HCT116 (cell line): ENCODE results near the gene ZNF416. TPM values are rescaled to one million over a fixed set of nuclear protein-coding genes. Genes with fewer than 3 reads are reported as not detected.

ENCODE experiments used
- ATAC-seq: fragments of 200-7000 bp; cut with Tn5 transposase; 2 replicates; pipeline ENCODE4 v1.9.1; 2020; ENCODE audit warnings: mild to moderate bottlenecking, moderate library complexity
- BruUV-seq: library from RNA; stranded (reverse); fragments of 400-500 nt; replicated peaks from 2 replicates; lab custom pipeline; 2021; lab: Mats Ljungman, UMichigan
- CTCF ChIA-PET: fragments of 300-600 bp; sonication (Branson Sonifier 250); formaldehyde crosslinking; loops from one replicate; lab custom pipeline; 2021; ENCODE audit warnings: antibody characterized with exemption; lab: Charles Lee
- POLR2A ChIA-PET: fragments of 300-600, 350-600 bp; sonication (Branson Sonifier 250); formaldehyde crosslinking; loops from one replicate; lab custom pipeline; 2021; ENCODE audit warnings: antibody characterized with exemption; lab: Charles Lee
- RAD21 ChIA-PET, 2 experiments: fragments of 300-600 bp; sonication (Branson Sonifier 250); formaldehyde crosslinking; loops; one replicate each; lab custom pipeline; 2023; ENCODE audit warnings: low total read pairs in 2 of 2; ENCODE audit not compliant: uncharacterized antibody in 2 of 2, unreplicated experiment in 2 of 2, low non-redundant PET in 1 of 2; lab: Charles Lee
- DNase-seq: peaks from one replicate; pipeline ENCODE4 v3.0.0-alpha.2; 2010; ENCODE audit warnings: low read depth, low spot score
- H2AFZ ChIP-seq: fragments of 200-600 bp; shearing (Covaris generic), sonication (generic); 2 replicates; pipeline ENCODE4 v1.6.1; 2017; ENCODE audit warnings: low read depth, mixed run types, mixed read lengths, antibody characterized with exemption, low read length; ENCODE audit not compliant: poor library complexity, severe bottlenecking
- H3K27ac ChIP-seq: 2 replicates; pipeline ENCODE4 v1.5.1; 2012; ENCODE audit warnings: low read depth, low read length
- H3K27me3 ChIP-seq: fragments of 200-600 bp; sonication (generic); 2 replicates; pipeline ENCODE4 v1.6.1; 2016; ENCODE audit warnings: mixed run types, low read length, mixed read lengths; ENCODE audit not compliant: insufficient read depth
- H3K36me3 ChIP-seq, 2 experiments: fragments of 200-500 bp in 1 of 2; fragments of 200-600 bp in 1 of 2; sonication (Bioruptor generic) in 1 of 2; sonication (generic) in 1 of 2; 2 replicates each; pipeline versions ENCODE4 v1.5.1 to v1.6.1; 2014 to 2016; ENCODE audit warnings: low read length in 2 of 2, inconsistent platforms in 1 of 2, mixed read lengths in 1 of 2, mixed run types in 1 of 2; ENCODE audit not compliant: insufficient read depth in 2 of 2, control insufficient read depth in 1 of 2
- H3K4me1 ChIP-seq, 2 experiments: fragments of 200-600 bp in 1 of 2; sonication (generic) in 1 of 2; 2 replicates each; pipeline versions ENCODE4 v1.5.1 to v1.6.1; 2012 to 2017; ENCODE audit warnings: low read length in 2 of 2, inconsistent platforms in 1 of 2, mild to moderate bottlenecking in 1 of 2, mixed read lengths in 1 of 2, mixed run types in 1 of 2, moderate library complexity in 1 of 2; ENCODE audit not compliant: insufficient read depth in 2 of 2, control insufficient read depth in 1 of 2
- H3K4me2 ChIP-seq: fragments of 200-600 bp; sonication (generic); 2 replicates; pipeline ENCODE4 v1.6.1; 2017; ENCODE audit warnings: mixed run types, low read length, mixed read lengths
- H3K4me3 ChIP-seq, 2 experiments: fragments of 200-600 bp in 1 of 2; sonication (generic) in 1 of 2; replicated peaks in 1 of 2; 2 replicates each; pipeline ENCODE4 v1.5.1; 2011 to 2016; ENCODE audit warnings: low read length in 2 of 2, control low read depth in 1 of 2, low read depth in 1 of 2, mild to moderate bottlenecking in 1 of 2, mixed read lengths in 1 of 2, mixed run types in 1 of 2
- H3K79me2 ChIP-seq: fragments of 200-600 bp; sonication (generic); 2 replicates; pipeline ENCODE4 v1.6.1; 2017; ENCODE audit warnings: mild to moderate bottlenecking, mixed run types, low read length, moderate library complexity, mixed read lengths; ENCODE audit not compliant: insufficient read depth
- H3K9ac ChIP-seq: fragments of 200-600 bp; sonication (generic); 2 replicates; pipeline ENCODE4 v1.6.1; 2016; ENCODE audit warnings: low read length, mixed read lengths
- H3K9me2 ChIP-seq: fragments of 200-600 bp; sonication (generic), shearing (Covaris generic); 2 replicates; pipeline ENCODE4 v1.6.1; 2017; ENCODE audit warnings: mixed run types, mild to moderate bottlenecking, moderate library complexity; ENCODE audit not compliant: insufficient read depth
- H3K9me3 ChIP-seq, 2 experiments: fragments of 200-500 bp in 1 of 2; fragments of 200-600 bp in 1 of 2; sonication (Bioruptor generic) in 1 of 2; sonication (generic) in 1 of 2; 2 replicates each; pipeline ENCODE4 v1.6.1; 2014 to 2017; ENCODE audit warnings: low read length in 2 of 2, mixed read lengths in 2 of 2, inconsistent platforms in 1 of 2, low read depth in 1 of 2, mild to moderate bottlenecking in 1 of 2, mixed run types in 1 of 2, moderate library complexity in 1 of 2; ENCODE audit not compliant: control insufficient read depth in 1 of 2, insufficient read depth in 1 of 2
- H4K20me1 ChIP-seq: fragments of 200-600 bp; sonication (generic), shearing (Covaris generic); 2 replicates; pipeline ENCODE4 v1.6.1; 2017; ENCODE audit warnings: mixed run types, mild to moderate bottlenecking, moderate library complexity; ENCODE audit not compliant: insufficient read depth
- CEBPB ChIP-seq: IDR thresholded peaks from 2 replicates; pipeline ENCODE4 v1.6.1; 2012; ENCODE audit warnings: low read depth
- EGR1 ChIP-seq: IDR thresholded peaks from 2 replicates; pipeline ENCODE4 v1.6.1; 2012; ENCODE audit warnings: low read depth
- ELF1 ChIP-seq: IDR thresholded peaks from 2 replicates; pipeline ENCODE4 v1.6.1; 2012; ENCODE audit warnings: low read depth, borderline replicate concordance
- EZH2 ChIP-seq: fragments of 200-600 bp; sonication (generic); IDR thresholded peaks from 2 replicates; pipeline ENCODE4 v1.6.1; 2017; ENCODE audit warnings: antibody characterized with exemption, mixed run types
- FOSL1 ChIP-seq: IDR thresholded peaks from 2 replicates; pipeline ENCODE4 v1.6.1; 2012; ENCODE audit warnings: low read depth
- POLR2AphosphoS5 ChIP-seq: IDR thresholded peaks from 2 replicates; pipeline ENCODE4 v1.6.1; 2011; ENCODE audit warnings: mild to moderate bottlenecking, low read depth, low read length, moderate library complexity
- RAD21 ChIP-seq: IDR thresholded peaks from 2 replicates; pipeline ENCODE4 v1.6.1; 2012; ENCODE audit warnings: low read depth, mild to moderate bottlenecking
- SP1 ChIP-seq: IDR thresholded peaks from 2 replicates; pipeline ENCODE4 v1.6.1; 2012; ENCODE audit warnings: low read depth
- TCF7L2 ChIP-seq: IDR thresholded peaks from 2 replicates; pipeline ENCODE4 v1.7.0; 2011; ENCODE audit warnings: borderline replicate concordance, inconsistent platforms; ENCODE audit not compliant: insufficient read depth, insufficient read length; ENCODE audit errors: extremely low read depth
- YY1 ChIP-seq: IDR thresholded peaks from 2 replicates; pipeline ENCODE4 v1.6.1; 2011; ENCODE audit warnings: low read length, low read depth, moderate library complexity, mild to moderate bottlenecking; ENCODE audit not compliant: insufficient replicate concordance; ENCODE audit errors: extremely low read depth
- intact Hi-C: fragments of 100-400 bp; cut with micrococcal nuclease; formaldehyde crosslinking; loops from 2 replicates; pipeline ENCODE4 v1.10.0; 2022
- total RNA-seq: library from RNA; stranded (reverse); gene quantifications from one replicate; pipeline ENCODE4 v1.2.1, GENCODE V29; 2021; ENCODE audit not compliant: unreplicated experiment
- TF ChIP-seq, protein P1 (sequence below): IDR thresholded peaks from 2 replicates; pipeline ENCODE4 v1.6.1; 2012
- TF ChIP-seq, protein P2 (sequence below): IDR thresholded peaks from 2 replicates; pipeline ENCODE4 v1.6.1; 2011; ENCODE audit warnings: mild to moderate bottlenecking, low read length, moderate library complexity; ENCODE audit not compliant: insufficient replicate concordance; ENCODE audit errors: extremely low read depth
- TF ChIP-seq, protein P3 (sequence below), 3 experiments: fragments of 200-600 bp in 1 of 3; sonication (generic) in 1 of 3; IDR thresholded peaks in 2 of 3; conservative IDR thresholded peaks in 1 of 3; 2 replicates each; pipeline ENCODE4 v1.5.1; 2012 to 2017; ENCODE audit warnings: low read depth in 2 of 3, low read length in 2 of 3, antibody characterized with exemption in 1 of 3, borderline replicate concordance in 1 of 3, control low read depth in 1 of 3, mild to moderate bottlenecking in 1 of 3, mixed read lengths in 1 of 3, mixed run types in 1 of 3, moderate library complexity in 1 of 3; ENCODE audit not compliant: insufficient read depth in 1 of 3

ZNF416 gene
- total RNA-seq, 1 experiment from 2014 or later, result 4.0 TPM

DNA sequence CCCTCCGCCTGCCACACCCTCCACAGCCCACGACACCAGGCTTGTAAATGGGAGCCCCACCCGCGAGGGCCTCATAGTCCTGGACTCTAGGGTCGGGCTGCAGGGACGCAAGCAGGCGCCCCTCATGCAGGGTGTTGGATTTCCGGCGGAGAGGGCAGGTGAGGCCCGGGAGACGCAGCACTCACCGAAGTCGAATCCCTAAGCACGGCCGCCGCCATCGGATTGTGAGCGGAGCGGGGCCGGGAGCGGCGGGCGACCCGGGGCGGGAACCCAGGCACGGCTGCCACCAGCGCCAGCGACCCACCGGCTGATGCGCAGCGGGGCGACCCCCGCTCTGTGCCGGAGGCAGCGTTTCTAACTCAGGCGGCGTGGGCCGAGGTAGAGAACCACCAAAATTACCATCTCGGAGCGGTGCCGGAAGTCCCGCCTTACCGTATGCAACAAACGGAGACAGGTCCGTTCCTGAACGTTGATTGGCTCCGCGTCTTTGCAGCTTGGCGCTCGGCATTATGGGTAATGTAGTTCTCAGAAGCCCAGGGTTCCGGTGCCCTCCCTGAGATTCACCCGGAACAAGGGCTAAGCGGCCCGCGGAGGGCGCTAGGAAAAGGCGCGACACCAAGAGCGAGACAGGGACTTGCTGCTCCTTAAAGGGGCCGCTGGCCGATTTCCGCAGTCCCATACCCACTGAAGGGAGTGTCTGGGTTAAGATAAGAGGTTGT is at the start of gene ZNF416 (continued):
- TF ChIP-seq EZH2 (no peak), POLR2AphosphoS5 (no peak; the same call in 1 of the 2 replicates), ELF1 (peak; percentile 87), YY1 (no peak), FOSL1 (no peak), EGR1 (no peak)
- TF ChIP-seq, protein P1, sequence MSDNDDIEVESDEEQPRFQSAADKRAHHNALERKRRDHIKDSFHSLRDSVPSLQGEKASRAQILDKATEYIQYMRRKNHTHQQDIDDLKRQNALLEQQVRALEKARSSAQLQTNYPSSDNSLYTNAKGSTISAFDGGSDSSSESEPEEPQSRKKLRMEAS, result peak; percentile 79

DNA sequence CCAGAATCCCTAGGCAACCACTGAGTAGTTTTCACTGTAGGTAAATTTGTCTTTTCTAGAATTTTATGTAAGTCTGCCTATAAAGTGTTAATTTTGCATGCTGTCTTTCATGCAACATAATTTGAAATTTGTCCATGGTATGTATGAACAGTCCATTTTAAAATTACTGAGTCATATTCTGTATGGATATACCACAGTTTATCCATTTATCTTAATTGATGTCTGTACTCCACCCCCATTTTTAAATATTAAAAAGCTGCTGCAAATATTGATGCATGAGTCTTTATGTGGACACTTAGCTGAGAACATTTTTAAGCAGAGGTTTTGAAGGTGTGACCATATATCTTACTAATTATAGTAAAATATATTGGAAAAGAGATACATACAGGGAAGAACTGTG is 44.4 kb upstream of the ZNF416 start:
- intact Hi-C loops, result no loop called here
- Histone ChIP-seq H3K4me1 (no peaks in the 10 kb centered on the region), H4K20me1 (no peaks in the 10 kb centered on the region), H3K4me3 (no peak overlapping the region), H3K27ac (no peak overlapping the region), H2AFZ (no peak overlapping the region), H3K36me3 (peaks cover 14 to 38% of the 10 kb centered on the region in 2 experiments), H3K9me2 (no peaks in the 10 kb centered on the region), H3K9me3 (peaks cover 44 to 55% of the 10 kb centered on the region in 2 experiments; a peak in 3 of 4 replicates), H3K4me2 (no peak overlapping the region), H3K27me3 (no peaks in the 10 kb centered on the region), H3K9ac (no peak overlapping the region), H3K79me2 (no peaks in the 10 kb centered on the region; the same call in 1 of the 2 replicates)
- ChIA-PET POLR2A (no interaction called here), CTCF (no interaction called here), RAD21 (no interaction called here)
- no peak for DNase-seq
- no TSS peak for BruUV-seq
- no peak for ATAC-seq
- TF ChIP-seq RAD21, result no peak
- no peak for TF ChIP-seq TCF7L2
- no peak for TF ChIP-seq FOSL1
- TF ChIP-seq, protein P2, sequence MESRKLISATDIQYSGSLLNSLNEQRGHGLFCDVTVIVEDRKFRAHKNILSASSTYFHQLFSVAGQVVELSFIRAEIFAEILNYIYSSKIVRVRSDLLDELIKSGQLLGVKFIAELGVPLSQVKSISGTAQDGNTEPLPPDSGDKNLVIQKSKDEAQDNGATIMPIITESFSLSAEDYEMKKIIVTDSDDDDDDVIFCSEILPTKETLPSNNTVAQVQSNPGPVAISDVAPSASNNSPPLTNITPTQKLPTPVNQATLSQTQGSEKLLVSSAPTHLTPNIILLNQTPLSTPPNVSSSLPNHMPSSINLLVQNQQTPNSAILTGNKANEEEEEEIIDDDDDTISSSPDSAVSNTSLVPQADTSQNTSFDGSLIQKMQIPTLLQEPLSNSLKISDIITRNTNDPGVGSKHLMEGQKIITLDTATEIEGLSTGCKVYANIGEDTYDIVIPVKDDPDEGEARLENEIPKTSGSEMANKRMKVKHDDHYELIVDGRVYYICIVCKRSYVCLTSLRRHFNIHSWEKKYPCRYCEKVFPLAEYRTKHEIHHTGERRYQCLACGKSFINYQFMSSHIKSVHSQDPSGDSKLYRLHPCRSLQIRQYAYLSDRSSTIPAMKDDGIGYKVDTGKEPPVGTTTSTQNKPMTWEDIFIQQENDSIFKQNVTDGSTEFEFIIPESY, result no peak
- no peak for TF ChIP-seq CEBPB
- TF ChIP-seq SP1, result no peak
- TF ChIP-seq, protein P3, sequence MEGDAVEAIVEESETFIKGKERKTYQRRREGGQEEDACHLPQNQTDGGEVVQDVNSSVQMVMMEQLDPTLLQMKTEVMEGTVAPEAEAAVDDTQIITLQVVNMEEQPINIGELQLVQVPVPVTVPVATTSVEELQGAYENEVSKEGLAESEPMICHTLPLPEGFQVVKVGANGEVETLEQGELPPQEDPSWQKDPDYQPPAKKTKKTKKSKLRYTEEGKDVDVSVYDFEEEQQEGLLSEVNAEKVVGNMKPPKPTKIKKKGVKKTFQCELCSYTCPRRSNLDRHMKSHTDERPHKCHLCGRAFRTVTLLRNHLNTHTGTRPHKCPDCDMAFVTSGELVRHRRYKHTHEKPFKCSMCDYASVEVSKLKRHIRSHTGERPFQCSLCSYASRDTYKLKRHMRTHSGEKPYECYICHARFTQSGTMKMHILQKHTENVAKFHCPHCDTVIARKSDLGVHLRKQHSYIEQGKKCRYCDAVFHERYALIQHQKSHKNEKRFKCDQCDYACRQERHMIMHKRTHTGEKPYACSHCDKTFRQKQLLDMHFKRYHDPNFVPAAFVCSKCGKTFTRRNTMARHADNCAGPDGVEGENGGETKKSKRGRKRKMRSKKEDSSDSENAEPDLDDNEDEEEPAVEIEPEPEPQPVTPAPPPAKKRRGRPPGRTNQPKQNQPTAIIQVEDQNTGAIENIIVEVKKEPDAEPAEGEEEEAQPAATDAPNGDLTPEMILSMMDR (IDR thresholded peaks at IDR 0.05 in 2 of 3, conservative IDR thresholded peaks at IDR 0.05 in 1 of 3; ENCODE audit: borderline replicate concordance in 1 of 3, insufficient read depth in 1 of 3, low read depth in 2 of 3, low read length in 2 of 3), result no peak
- no peak for TF ChIP-seq YY1
